Inflammatory macrophage treated with lipopolysaccharide for 1 hour (primary cell): ENCODE measurements around the gene SLC6A19.

ENCODE experiments used
- DNase-seq, 2 donors: peaks; one replicate each; pipeline ENCODE4 v3.0.0-alpha.2; 2020 to 2022

SLC6A19 gene

DNA sequence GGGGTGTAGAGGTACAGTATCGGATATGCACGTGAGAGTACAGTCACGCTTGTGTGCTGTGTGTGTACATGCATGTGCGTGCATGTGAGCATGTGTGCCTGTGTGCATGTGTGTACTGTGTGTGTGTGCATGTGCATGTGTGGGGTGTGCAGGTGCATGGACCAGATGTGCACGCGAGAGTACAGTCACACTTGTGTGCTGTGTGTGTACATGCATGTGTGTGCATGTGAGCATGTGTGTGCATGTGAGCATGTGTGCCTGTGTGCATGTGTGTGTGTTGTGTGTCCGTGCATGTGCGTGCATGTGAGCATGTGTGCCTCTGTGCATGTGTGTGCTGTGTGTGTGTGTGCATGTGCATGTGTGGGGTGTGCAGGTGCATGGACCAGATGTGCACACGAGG is 10.3 kb downstream of the SLC6A19 start:
- DNase-seq: no peak

DNA sequence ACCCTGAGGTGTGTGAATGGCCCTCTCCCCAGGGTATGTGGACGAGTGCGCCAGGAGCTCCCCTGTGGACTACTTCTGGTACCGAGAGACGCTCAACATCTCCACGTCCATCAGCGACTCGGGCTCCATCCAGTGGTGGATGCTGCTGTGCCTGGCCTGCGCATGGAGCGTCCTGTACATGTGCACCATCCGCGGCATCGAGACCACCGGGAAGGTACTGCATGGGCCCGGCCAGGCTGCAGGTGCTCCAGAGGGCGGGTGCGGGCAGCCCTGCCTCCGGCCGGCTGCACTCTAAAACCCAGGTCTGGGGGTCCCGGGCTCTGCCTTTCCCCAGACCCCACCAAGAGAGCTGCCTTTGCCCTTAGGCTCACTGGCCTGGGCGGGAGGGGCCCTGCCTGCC is 10.9 kb downstream of the SLC6A19 start:
- DNase-seq: no peak

DNA sequence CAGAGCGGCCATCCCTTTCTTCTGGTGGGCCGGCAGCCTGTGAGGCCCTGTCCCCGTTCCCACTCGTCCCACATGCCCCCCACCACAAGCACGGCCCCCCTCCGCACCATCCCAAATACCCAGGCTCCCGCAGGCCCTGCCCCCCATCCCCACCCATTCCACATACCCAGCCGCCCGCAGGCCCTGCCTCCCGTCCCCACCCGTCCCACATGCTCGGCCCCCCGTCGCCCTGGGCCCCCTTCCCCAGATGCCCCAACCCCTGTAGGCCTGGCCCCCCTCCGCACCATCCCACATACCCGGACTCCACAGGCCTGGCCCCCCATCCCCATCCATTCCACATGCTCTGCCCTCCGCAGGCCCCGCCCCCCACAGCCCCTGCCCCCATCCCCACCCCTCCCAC is 11.5 kb downstream of the SLC6A19 start:
- no peak for DNase-seq

DNA sequence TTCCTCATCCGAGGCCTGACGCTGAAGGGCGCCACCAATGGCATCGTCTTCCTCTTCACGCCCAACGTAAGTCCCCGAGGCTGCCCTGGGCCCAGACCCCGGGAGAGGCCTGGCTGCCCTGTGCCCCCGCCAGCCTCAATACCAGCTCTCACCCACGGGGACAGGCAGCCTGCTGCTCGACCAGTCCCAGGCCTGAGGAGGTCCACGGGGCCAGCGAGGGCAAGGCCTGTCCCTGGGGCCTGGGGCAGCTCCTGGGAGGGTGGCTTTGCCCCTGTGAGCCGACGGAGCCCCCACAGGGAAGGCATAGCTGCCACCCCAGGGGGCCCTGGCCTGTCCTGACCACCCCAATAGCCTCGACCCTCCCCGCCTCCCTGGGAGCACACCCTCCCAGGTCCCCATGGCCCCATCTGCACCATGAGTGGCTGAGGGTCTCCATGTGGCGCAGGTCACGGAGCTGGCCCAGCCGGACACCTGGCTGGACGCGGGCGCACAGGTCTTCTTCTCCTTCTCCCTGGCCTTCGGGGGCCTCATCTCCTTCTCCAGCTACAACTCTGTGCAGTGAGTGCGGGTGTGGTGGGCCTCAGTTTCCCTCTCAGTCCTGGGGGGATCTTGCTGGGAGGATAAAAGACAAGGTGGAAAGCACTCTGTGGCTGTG is 12.2 kb downstream of the SLC6A19 start:
- no peak for DNase-seq

DNA sequence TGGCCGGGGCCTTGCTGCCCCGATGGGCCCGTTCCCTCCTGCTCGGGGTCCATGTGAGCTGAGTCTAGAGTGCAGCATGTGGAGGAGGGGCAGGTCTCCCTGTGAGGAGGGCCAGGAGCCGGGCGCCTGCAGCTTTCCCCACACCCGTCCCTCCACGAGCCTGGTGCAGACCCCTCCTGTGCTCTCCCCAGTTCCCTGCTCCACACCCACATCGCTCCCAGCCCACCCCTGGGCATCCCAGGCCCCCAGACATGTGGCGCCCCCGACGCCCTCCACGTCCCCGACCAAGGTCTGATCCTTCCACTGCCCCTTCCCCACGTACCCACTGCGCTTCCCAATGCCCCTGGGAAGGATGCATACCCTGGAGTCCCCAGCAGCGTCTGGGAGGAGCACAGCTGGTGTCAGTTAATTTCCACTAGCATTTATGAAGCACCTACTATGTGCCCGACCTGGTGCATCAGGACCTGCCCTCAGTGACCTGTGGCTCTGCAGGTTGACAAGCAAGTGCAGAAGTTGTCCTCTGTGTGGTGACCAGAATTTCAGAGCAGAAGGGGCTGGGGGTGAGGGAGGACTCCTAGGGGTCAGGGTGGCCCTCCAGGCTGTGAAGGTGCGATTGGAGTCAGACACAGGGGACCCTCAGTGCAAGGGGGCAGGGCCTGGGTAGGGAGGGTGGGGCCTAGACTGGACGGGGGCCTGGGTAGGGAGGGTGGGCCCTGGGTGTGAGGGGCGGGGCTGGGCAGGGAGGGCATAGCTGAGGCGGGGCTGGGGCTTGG is 13.0 kb downstream of the SLC6A19 start:
- no peak for DNase-seq

DNA sequence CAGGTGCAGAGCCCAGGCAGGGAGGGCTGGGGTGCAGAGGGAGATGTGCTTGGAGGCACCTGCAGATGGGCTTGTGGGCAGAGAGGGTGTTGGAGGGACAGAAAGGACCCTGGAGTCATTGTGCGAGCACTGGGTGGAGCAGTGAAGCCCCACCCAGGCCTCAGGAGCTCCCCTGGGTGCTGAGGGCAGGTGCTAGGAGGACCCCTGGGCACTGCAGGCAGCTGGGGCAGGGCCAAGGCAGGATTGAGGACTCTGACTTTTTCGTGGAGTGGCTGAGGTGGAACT is 13.5 kb downstream of the SLC6A19 start:
- no peak for DNase-seq

DNA sequence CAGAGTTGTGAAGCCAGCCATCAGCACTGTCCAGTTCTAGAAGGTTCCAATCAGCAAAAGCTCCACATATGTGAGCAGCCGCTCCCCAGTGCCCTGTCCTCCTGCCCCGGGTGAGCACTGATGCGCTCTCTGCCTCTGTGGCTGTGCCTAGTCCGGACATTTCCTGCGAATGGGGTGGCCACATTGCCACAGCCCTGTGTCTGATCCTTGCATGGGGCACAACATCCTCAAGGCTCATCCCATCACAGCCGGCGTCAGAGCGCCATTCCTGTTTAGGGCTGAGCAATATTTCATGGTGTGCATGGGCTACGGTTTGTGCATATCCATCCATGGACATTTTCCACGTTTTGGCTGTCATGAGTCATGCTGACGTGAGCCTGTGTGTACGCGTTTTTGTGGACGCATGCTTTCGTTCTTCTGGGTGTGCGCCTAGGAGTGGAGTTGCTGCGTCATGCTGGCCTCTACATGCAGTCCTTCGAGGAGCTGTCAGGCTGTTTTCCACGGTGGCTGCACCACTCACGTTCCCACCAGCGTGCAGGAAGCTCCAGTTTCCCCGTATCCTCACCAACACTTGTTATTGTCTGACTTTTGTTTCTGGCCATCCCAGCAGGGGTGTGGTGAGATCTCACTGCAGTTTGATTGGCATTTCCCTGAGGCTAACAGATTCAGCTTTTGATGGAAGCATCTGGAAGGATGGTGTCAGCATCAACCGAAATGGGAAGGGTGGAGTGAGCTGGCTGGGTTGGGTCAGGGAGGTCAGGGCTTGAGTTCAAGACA is 14.1 kb downstream of the SLC6A19 start:
- no peak for DNase-seq

DNA sequence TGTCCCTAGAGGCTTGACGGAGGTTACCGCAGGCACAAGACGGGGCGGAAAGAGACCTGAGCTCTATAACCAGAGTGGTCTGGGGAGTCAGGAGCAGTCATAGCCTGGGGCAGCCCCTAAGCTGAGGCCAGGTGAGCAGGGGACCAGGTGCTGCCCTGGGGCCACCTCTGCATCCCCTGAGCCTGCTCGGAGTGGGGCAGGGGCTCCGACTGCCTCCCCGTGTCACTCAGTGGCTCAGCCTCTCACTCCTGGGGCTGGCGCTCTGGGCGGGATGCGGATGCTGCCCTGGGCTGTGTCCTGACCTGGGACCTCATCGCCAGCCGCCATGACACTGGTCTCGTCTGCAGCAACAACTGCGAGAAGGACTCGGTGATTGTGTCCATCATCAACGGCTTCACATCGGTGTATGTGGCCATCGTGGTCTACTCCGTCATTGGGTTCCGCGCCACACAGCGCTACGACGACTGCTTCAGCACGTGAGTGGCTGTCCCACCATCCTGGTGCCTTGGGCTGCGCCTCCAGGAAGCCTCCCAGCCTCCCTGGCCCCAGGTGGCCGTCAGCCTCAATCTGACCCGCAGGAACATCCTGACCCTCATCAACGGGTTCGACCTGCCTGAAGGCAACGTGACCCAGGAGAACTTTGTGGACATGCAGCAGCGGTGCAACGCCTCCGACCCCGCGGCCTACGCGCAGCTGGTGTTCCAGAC is 15.0 kb downstream of the SLC6A19 start:
- DNase-seq: no peak

DNA sequence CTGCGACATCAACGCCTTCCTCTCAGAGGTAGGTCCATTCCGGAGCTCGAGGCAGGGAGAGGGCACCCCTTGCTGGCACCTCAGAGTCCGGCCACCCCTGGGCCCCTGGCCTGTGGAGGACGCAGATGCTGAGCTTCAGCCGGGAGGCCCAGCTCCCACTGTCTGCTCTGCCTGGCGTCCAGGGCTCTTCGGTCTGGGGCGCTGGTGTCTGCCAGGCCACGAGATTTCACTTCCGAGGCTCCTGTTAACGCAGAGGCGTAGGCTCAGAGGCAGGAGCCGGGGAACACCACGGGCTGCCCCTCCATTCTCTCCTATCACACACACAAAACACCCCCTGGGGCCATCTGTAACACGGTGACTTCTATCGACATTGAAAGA is 15.5 kb downstream of the SLC6A19 start:
- DNase-seq: no peak

DNA sequence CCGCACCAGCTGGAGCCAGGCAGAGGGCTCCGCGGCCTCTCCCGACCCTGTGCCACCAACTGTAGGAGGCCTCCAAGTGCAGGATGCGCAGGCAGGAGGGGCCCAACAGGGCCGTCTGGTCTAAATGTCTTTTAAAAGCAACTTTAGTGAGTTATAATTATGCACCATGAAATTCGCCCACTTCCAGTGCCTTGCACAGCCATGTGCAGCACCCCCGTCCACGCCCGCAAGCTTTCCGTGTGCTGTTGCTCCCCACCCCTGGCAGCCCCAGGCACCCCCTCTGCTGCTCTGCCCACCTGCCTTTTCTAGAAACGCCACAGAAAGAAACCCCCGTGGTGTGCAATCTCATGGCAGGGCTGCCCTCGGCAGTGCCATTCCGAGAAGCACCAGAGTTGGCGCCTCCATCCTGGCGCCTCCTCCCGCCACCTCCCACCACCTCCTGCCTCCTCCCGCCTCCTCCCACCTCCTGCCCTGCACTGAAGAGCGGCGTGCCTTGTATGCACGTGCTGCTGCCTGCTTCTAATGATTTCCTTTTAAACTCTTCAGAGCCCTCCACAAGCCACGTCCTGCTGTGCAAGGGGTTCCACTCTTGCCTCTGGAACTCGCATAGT is 16.3 kb downstream of the SLC6A19 start:
- no peak for DNase-seq

DNA sequence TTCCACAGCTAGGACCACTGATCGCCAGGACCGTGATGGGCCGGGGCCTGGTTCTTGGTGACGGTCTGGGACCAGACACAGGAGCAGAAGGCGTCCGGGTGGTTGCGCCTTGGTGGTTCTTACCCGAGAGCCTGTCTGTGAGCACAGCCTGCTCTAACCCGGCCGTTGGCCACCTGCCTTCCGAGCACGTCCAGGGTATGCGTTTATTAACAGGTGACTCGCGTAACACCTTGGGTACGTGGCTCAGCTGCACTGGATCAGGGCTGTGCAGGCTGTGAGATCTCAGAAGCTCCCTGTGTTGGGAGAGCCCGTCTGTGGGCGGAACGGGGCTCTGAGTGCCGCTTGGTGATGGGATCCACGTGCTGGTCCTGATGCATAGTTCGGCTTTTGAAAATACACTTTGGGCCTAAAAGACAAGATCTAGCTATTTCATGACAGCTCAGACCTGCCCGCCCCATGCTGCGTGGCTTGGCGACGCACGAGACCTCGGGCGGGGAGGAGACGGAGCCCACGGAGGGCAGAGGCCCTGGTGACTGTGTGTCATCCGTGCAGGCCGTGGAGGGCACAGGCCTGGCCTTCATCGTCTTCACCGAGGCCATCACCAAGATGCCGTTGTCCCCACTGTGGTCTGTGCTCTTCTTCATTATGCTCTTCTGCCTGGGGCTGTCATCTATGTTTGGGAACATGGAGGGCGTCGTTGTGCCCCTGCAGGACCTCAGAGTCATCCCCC is 17.1 kb downstream of the SLC6A19 start:
- DNase-seq: no peak

DNA sequence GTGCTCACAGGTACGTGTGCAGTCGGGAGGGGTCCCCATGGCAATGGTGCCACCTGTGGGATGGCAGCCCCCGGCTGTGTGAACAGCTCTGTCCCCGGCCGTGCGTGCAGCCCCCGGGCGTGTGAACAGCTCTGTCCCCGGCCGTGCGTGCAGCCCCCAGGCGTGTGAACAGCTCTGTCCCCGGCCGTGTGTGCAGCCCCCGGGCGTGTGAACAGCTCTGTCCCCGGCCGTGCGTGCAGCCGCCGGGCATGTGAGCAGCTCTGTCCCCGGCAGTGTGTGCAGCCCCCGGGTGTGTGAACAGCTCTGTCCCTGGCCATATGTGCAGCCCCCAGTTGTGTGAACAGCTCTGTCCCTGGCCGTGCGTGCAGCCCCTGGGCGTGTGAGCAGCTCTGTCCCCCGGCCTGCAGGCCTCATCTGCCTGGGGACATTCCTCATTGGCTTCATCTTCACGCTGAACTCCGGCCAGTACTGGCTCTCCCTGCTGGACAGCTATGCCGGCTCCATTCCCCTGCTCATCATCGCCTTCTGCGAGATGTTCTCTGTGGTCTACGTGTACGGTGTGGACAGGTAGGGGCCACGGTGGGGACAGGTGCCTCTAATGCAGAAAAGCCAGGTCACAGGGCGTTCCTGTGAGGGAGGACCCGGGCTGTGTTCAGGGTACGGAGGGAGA is 17.8 kb downstream of the SLC6A19 start:
- DNase-seq: no peak

DNA sequence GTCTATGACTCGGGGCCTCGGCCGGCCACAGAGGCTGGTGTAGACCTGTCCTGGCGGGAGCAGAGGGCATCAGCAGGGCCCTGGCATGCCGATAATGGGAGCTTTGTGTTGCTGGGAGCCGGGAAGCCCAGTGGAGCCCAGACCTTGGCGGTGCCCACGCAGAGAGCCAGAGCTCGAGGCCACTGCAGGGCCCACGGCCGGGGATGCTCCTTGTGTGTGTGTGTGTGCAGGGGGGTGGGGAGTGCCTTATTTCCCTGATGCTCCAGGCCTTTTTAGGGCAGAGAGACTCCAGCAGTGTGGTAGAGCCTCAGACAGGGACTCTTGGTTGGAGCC is 18.3 kb downstream of the SLC6A19 start:
- DNase-seq: no peak

DNA sequence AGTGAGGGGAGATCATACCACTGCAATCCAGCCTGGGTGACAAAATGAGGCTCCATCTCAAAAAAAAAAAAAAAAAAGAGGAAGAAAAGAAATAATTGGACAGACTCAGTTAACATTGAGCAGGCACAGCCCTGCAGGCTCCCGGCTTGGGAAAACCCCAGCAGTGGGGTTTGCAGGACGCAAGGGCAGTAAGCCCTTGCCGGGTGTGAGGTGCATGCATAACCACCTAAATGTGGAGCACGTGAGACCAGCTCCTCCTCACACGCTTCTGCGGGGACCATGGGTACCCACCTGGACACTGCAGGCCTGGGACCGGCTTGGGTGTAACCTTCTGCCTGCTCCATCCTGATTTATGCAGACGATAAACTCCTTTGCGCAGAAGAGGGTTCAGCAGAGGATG is 19.0 kb downstream of the SLC6A19 start:
- no peak for DNase-seq

DNA sequence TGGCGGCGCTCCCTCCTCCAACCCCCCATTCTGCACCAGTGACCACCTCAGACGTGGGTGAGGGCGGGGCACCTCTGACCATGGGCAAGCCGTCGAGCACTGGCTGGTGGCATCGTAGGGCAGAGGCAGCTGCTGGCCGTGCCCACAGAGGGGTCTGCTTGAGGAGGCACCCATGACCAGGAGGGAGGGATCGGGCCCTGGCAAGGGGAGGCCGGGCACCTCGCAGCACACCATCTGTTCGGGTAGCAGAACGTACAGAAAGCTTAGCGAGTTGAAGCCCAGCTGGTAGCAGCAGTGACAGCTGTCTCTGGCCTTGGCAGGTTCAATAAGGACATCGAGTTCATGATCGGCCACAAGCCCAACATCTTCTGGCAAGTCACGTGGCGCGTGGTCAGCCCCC is 19.4 kb downstream of the SLC6A19 start:
- DNase-seq: no peak

DNA sequence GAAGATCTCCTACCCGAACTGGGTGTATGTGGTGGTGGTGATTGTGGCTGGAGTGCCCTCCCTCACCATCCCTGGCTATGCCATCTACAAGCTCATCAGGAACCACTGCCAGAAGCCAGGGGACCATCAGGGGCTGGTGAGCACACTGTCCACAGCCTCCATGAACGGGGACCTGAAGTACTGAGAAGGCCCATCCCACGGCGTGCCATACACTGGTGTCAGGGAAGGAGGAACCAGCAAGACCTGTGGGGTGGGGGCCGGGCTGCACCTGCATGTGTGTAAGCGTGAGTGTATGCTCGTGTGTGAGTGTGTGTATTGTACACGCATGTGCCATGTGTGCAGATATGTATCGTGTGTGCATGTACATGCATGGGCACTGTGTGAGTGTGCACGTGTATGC is 20.3 kb downstream of the SLC6A19 start:
- DNase-seq: no peak

DNA sequence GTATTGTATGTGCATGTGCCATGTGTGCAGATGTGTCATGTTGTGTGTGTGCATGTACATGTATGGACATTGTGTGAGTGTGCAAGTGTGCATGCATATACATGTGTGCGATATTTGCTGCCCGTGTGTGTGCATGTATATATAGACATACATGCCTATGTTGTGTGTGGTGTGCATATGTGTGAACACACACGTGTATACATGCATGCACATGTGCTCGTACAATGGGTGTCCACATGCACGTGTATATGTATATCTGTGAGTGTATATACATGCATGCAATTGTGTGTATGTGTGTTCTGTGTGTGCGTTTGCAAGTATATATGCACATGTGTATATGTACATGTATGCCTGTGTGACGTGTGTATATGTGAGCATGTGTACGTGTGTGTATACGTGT is 20.8 kb downstream of the SLC6A19 start:
- no peak for DNase-seq

DNA sequence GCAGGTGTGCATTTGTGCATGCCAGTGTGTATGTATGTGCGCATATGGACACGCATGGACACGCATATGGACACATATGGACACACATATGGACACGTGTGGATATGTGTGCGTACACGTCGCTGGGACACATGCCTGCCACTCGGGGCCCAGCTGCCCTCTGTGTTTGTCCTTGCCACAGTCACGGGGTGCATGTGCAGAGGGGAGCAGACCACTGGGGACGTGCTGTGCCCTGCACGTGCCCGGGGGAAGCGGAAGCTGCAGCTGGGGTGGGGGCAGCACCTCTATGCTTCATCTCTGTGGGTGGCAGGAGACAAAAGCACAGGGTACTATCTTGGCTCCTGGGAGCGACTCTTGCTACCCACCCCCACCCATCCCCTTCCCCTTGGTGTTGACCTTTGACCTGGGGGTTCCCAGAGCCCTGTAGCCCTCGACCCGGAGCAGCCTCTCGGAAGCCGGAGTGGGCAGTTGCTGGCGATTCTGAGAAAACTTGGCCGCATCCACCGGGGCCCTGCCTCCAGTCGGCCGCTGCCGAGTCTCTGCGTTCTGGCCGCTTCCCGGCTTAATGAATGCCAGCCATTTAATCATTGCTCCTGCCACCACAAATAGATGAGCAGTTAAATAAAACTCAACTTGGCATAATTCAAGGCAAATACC is 21.4 kb downstream of the SLC6A19 start:
- no peak for DNase-seq

DNA sequence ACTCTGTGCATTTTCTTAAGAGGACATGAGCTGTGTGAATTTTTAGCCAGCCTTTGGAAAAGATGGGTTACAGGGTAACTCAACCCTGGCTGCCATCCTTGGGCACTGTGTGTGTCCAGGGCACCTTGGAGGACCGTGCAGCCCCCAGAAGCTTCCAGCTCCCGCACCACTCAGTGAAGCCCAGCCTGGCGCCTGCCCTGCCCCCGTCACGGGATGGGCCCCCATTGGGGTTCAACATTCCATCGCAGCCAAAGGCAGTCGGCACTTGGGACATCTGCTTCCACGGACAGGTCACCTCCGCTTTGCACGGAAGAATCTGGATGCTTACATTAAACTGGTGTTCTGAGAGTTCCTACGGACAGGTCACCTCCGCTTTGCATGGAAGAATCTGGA is 21.9 kb downstream of the SLC6A19 start:
- DNase-seq: no peak

DNA sequence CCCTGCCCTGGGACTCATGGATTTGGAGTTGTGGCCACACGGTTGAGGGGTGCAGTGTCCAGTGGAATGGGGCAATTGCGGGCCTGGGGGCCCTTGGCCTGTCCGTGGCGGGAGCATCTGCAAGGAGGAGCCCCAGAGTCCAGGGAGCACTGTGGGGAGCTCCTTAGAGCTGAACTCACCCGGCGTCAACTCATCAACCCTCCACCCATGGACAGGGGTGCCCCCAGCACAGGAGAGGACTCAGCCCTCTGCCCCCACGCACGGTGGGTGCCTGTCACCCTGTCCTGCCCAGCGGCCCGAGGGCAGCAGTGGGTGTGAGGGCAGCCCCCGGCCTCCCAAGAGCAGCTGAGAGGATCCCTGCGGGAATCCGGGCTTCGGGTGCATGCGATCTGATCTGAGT is 23.2 kb downstream of the SLC6A19 start:
- no peak for DNase-seq

DNA sequence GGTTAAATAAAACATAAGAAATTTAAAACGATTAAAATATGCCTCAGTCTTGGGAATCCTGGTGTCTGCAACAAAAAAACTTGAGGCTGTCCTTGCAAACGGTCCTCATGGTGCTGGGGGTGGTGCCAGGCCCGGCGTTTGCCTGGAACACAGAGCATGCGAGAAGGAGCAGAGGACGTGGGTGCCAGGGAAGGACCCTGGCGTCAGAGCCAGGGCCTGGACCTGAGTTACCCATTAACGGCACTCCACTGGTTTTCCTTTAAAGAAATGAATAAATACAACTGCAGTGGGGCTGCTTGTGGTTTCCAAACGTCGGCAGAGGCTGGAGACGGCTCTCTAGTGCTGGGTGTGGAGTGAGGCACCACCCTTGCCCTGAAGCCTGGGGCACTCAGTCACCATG is 23.7 kb downstream of the SLC6A19 start, which contains the start of gene SLC6A18:
SLC6A18 (plus strand) TSS at position 301 of the 400 bp plus-strand sequence; CDS start at position 398, 97 bp downstream.
- DNase-seq: no peak
